Adrenal gland (tissue), 12 donors: ENCODE measurements around the gene RNF39. TPM values are rescaled to one million over a fixed set of nuclear protein-coding genes. Genes with fewer than 3 reads are reported as not detected.
A peak's percentile ranks its signal among the peaks of the same experiment; 100 is the strongest.

ENCODE experiments used
- DNase-seq, 7 donors: peaks; one replicate each; pipeline ENCODE4 v3.0.0-alpha.2; 2019 to 2020
- H3K27ac ChIP-seq, 5 donors: fragments of 200-600 bp; sonication (generic) in 4 of 5; 1 replicate in 3 of 5; 2 replicates in 2 of 5; pipeline versions ENCODE4 v1.5.1 to v1.8.0; 2016 to 2020; ENCODE audit warnings: mild to moderate bottlenecking in 1 of 5
- H3K27me3 ChIP-seq: fragments of 200-600 bp; 2 replicates; pipeline ENCODE4 v1.8.0; 2021
- H3K36me3 ChIP-seq, 2 donors: fragments of 200-600 bp; replicated peaks in 1 of 2; 1 replicate in 1 of 2; 2 replicates in 1 of 2; pipeline versions ENCODE4 v1.5.1 to v1.8.0; 2018 to 2022
- H3K4me1 ChIP-seq, 2 donors: fragments of 200-600 bp; replicated peaks in 1 of 2; 1 replicate in 1 of 2; 2 replicates in 1 of 2; pipeline versions ENCODE4 v1.5.1 to v1.8.0; 2018 to 2021
- H3K4me3 ChIP-seq, 4 donors: fragments of 200-600 bp; sonication (generic) in 3 of 4; one replicate each; pipeline ENCODE4 v1.5.1; 2016 to 2018
- H3K9me3 ChIP-seq, 3 donors: fragments of 200-600 bp; sonication (generic) in 1 of 3; replicated peaks in 1 of 3; 1 replicate in 2 of 3; 2 replicates in 1 of 3; pipeline versions ENCODE4 v1.5.1 to v1.8.0; 2016 to 2021
- CTCF ChIP-seq, 6 experiments: fragments of 450-650 bp in 4 of 6; fragments of 200-600 bp in 2 of 6; sonication (generic) in 1 of 6; IDR thresholded peaks; 1 replicate in 5 of 6; 2 replicates in 1 of 6; pipeline versions ENCODE4 v1.5.1 to v1.8.0; 2016 to 2021; ENCODE audit warnings: antibody characterized with exemption in 6 of 6, mild to moderate bottlenecking in 2 of 6, moderate library complexity in 1 of 6
- POLR2A ChIP-seq, 2 donors: fragments of 450-650 bp; IDR thresholded peaks; one replicate each; pipeline ENCODE4 v1.6.1; 2017; ENCODE audit warnings: antibody characterized with exemption in 2 of 2, mild to moderate bottlenecking in 2 of 2, moderate library complexity in 1 of 2
- WGBS, 4 donors: extraction: QIAGEN DNeasy Blood & Tissue Kit in 2 of 4; methylation state at CpG; one replicate each; pipeline versions ENCODE4 v1.1.5 to v1.1.7; 2013 to 2017; 5-methylcytosine and 5-hydroxymethylcytosine counted together
- intact Hi-C, 2 donors: fragments of 100-400 bp; cut with DNase I; formaldehyde crosslinking; loops; one replicate each; pipeline versions ENCODE4 v1.14.1 to v1.15.0; 2022 to 2023
- polyA plus RNA-seq, 3 donors: library from polyadenylated mRNA; stranded (reverse); fragments of 200-250 nt in 2 of 3; fragments of 350-450 nt in 1 of 3; fragmentation: Illumina TruSeq in 1 of 3; extraction: RNeasy Lipid Tissue Mini Kit (QIAGEN cat#74804) in 1 of 3; gene quantifications; one replicate each; pipeline ENCODE4 v1.2.3, GENCODE V29; 2013 to 2014
- total RNA-seq, 9 donors: library from RNA; depleted of rRNA in 4 of 9; stranded (reverse); fragments of >200 nt in 4 of 9; fragments of 120-200 nt in 1 of 9; fragmentation: NEBNext Ultra II Directional in 1 of 9; extraction: Animal tissue kit (Norgen Biotek cat#: 25700) in 1 of 9; gene quantifications; one replicate each; pipeline versions ENCODE4 v1.1.0 to v1.2.4, GENCODE V29; 2013 to 2023
- donor health status: healthy with polysubstance abuse.
- donor health status: Bipolar disorder and iron deficiency.
- donor health status: DM: yes; HTN: yes; CAD: no.
- donor health status: DM: no; HTN: no; CAD: no.
- donor health status: DM: no; HTN: no; CAD: no.
- donor health status: DM: yes; HTN: yes; CAD: no.

RNF39 gene
- total and polyA plus RNA-seq, 12 donors = 0.11 to 1.7 (median 0.55) TPM; not detected in 3

- Histone ChIP-seq H3K36me3 (peaks cover 0 to 14% of the 10 kb centered on the region in 2 donors), H3K4me1 (no peaks in the 10 kb centered on the region), H3K27me3 (no peaks in the 10 kb centered on the region), H3K9me3 (no peaks in the 10 kb centered on the region), H3K4me3 (no peak overlapping the region), H3K27ac (no peak overlapping the region)
- WGBS, 4 donors = 82 to 94% (median 87%) methylated on average over 3 of the region's 3 CpGs
- no peak for DNase-seq
- intact Hi-C loops = no loop called here
- TF ChIP-seq POLR2A (IDR thresholded peaks at IDR 0.05) = no peak
- TF ChIP-seq CTCF (IDR thresholded peaks at IDR 0.05) = no peak
Measured at GRCh38 chr6:30053682-30054081, 21.9 kb downstream of the RNF39 start.

- Histone ChIP-seq H3K27ac (no peak overlapping the region), H3K36me3 (no peaks in the 10 kb centered on the region), H3K4me3 (no peak overlapping the region), H3K4me1 (no peaks in the 10 kb centered on the region), H3K27me3 (no peaks in the 10 kb centered on the region), H3K9me3 (no peaks in the 10 kb centered on the region)
- DNase-seq = no peak
- TF ChIP-seq POLR2A (IDR thresholded peaks at IDR 0.05) (no peak), CTCF (IDR thresholded peaks at IDR 0.05) (no peak)
- intact Hi-C loops = no loop called here
- WGBS, 4 donors = 55 to 81% (median 75%) methylated on average over 2 of the region's 2 CpGs
Measured at GRCh38 chr6:30047220-30047619, 28.3 kb downstream of the RNF39 start.

- no peaks in the 10 kb centered on the region for H3K36me3 ChIP-seq
- TF ChIP-seq CTCF (IDR thresholded peaks at IDR 0.05) = no peak
- TF ChIP-seq POLR2A (IDR thresholded peaks at IDR 0.05) = no peak
- H3K27ac ChIP-seq = peak overlapping the region in 1 of 5 donors; percentile 2
- no peak overlapping the region for H3K4me3 ChIP-seq
- no peaks in the 10 kb centered on the region for H3K4me1 ChIP-seq
- H3K27me3 ChIP-seq = no peaks in the 10 kb centered on the region
- WGBS, 4 donors = 49 to 85% (median 59%) methylated on average over 2 of the region's 2 CpGs
- intact Hi-C loops = no loop called here
- peak in 4 of 7 donors; percentile 30 to 48 (median 33) for DNase-seq
- no peaks in the 10 kb centered on the region for H3K9me3 ChIP-seq
Measured at GRCh38 chr6:30044630-30045029, 30.9 kb downstream of the RNF39 start.

- Histone ChIP-seq H3K36me3 (no peaks in the 10 kb centered on the region), H3K4me1 (no peaks in the 10 kb centered on the region), H3K9me3 (no peaks in the 10 kb centered on the region), H3K27ac (no peak overlapping the region), H3K4me3 (no peak overlapping the region), H3K27me3 (no peaks in the 10 kb centered on the region)
- intact Hi-C loops = no loop called here
- no peak for DNase-seq
- TF ChIP-seq POLR2A (IDR thresholded peaks at IDR 0.05) = no peak
- no peak for TF ChIP-seq CTCF (IDR thresholded peaks at IDR 0.05)
- 93 to 98% (median 97%) methylated on average over 2 of the region's 2 CpGs for WGBS, 4 donors
Measured at GRCh38 chr6:30043744-30044143, 31.8 kb downstream of the RNF39 start.
